Thyroid gland (tissue), 4 donors: ENCODE measurements around the gene IQSEC1. TPM values are rescaled to one million over a fixed set of nuclear protein-coding genes. Genes with fewer than 3 reads are reported as not detected.

Experiments used
- DNase-seq, 2 donors: peaks; one replicate each; pipeline ENCODE4 v3.0.0-alpha.2; 2019
- H3K27ac ChIP-seq, 3 donors: fragments of 200-600 bp; sonication (generic); 1 replicate in 2 of 3; 2 replicates in 1 of 3; pipeline ENCODE4 v1.5.1; 2016 to 2019; ENCODE audit warnings: mild to moderate bottlenecking in 1 of 3, moderate library complexity in 1 of 3
- H3K27me3 ChIP-seq: fragments of 200-600 bp; sonication (generic); one replicate; pipeline ENCODE4 v1.5.1; 2019
- H3K36me3 ChIP-seq, 2 donors: fragments of 200-600 bp; sonication (generic); one replicate each; pipeline ENCODE4 v1.5.1; 2016 to 2019
- H3K4me1 ChIP-seq, 2 donors: fragments of 200-600 bp; sonication (generic); one replicate each; pipeline ENCODE4 v1.5.1; 2017 to 2019
- H3K4me3 ChIP-seq, 3 donors: fragments of 200-600 bp; sonication (generic); replicated peaks in 1 of 3; 1 replicate in 2 of 3; 2 replicates in 1 of 3; pipeline ENCODE4 v1.5.1; 2016; ENCODE audit warnings: mild to moderate bottlenecking in 1 of 3
- H3K9me3 ChIP-seq: fragments of 200-600 bp; sonication (generic); one replicate; pipeline ENCODE4 v1.5.1; 2017
- POLR2A ChIP-seq, 2 donors: fragments of 450-650 bp; IDR thresholded peaks; one replicate each; pipeline ENCODE4 v1.6.1; 2017; ENCODE audit warnings: antibody characterized with exemption in 2 of 2, mild to moderate bottlenecking in 2 of 2, moderate library complexity in 1 of 2
- WGBS, 2 donors: methylation state at CpG; one replicate each; pipeline ENCODE4 v1.1.5; 2017; 5-methylcytosine and 5-hydroxymethylcytosine counted together
- intact Hi-C: fragments of 100-400 bp; cut with DNase I; formaldehyde crosslinking; loops from one replicate; pipeline ENCODE4 v1.15.1; 2023
- total RNA-seq, 4 donors: library from RNA; depleted of rRNA; stranded (reverse); fragments of >200 nt; gene quantifications; one replicate each; pipeline ENCODE4 v1.2.3, GENCODE V29; 2016
- TF ChIP-seq, protein P1 (sequence below), 6 experiments: fragments of 200-600 bp in 3 of 6; fragments of 450-650 bp in 3 of 6; sonication (generic) in 3 of 6; IDR thresholded peaks; one replicate each; pipeline ENCODE4 v1.5.1; 2016 to 2019; ENCODE audit warnings: antibody characterized with exemption in 6 of 6, mild to moderate bottlenecking in 2 of 6, inconsistent platforms in 1 of 6, moderate library complexity in 1 of 6

Gene IQSEC1
- total RNA-seq, 4 donors from 2014 or later: 37.1 to 48.3 (median 38.9) TPM

DNA sequence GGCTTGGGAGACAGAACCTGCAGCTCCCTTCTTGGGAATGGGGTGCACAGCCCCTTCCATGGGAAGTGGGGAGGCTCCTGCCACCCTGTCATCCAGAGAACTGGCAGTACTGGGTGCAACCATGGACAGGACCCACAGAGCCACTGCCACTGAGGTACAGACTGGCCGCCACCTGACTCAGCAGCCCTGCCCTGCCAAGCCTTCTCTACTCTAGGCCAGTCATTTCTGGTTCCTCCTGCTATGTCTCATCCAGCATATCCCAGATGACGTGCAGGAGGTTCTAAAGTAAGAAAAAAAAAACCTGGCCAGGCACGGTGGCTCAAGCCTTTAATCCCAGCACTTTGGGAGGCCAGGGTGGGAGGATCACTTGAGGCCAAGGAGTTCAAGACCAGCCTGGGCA, 155.0 kb downstream of the IQSEC1 start:
- TF ChIP-seq, protein P1, sequence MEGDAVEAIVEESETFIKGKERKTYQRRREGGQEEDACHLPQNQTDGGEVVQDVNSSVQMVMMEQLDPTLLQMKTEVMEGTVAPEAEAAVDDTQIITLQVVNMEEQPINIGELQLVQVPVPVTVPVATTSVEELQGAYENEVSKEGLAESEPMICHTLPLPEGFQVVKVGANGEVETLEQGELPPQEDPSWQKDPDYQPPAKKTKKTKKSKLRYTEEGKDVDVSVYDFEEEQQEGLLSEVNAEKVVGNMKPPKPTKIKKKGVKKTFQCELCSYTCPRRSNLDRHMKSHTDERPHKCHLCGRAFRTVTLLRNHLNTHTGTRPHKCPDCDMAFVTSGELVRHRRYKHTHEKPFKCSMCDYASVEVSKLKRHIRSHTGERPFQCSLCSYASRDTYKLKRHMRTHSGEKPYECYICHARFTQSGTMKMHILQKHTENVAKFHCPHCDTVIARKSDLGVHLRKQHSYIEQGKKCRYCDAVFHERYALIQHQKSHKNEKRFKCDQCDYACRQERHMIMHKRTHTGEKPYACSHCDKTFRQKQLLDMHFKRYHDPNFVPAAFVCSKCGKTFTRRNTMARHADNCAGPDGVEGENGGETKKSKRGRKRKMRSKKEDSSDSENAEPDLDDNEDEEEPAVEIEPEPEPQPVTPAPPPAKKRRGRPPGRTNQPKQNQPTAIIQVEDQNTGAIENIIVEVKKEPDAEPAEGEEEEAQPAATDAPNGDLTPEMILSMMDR (IDR thresholded peaks at IDR 0.05): no peak
- no peak for TF ChIP-seq POLR2A (IDR thresholded peaks at IDR 0.05)
- H3K36me3 ChIP-seq: peaks cover 16 to 20% of the 10 kb centered on the region in 2 donors
- intact Hi-C loops: no loop called here
- no peak overlapping the region for H3K27ac ChIP-seq
- peaks cover 0 to 5% of the 10 kb centered on the region in 2 donors for H3K4me1 ChIP-seq
- WGBS, 2 donors: 86 to 89% methylated on average over 3 of the region's 3 CpGs
- DNase-seq: no peak
- no peak overlapping the region for H3K4me3 ChIP-seq
- no peaks in the 10 kb centered on the region for H3K27me3 ChIP-seq
- H3K9me3 ChIP-seq: no peaks in the 10 kb centered on the region

DNA sequence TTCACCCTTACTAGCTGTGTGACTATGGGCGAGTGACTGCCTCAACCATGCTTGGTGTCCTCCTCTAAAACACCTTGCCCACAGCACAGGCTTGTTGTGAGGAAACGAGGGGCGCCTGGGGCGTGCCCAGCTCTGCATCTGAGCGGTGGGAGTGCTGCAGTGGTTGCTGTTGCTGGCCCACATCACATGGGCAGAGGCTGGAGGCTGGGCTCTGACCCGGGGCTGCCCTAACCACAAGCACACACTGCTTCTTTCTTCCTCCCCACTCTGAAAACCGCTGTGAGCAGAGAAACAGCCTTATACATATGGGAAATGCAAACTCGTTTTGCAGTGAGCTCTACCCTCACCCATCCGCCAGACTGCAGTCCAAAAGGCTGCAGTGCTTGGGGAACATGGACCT, 157.1 kb downstream of the IQSEC1 start:
- WGBS, 2 donors: 76 to 95% methylated on average over 9 of the region's 9 CpGs
- no peaks in the 10 kb centered on the region for H3K4me1 ChIP-seq
- intact Hi-C loops: no loop called here
- DNase-seq: no peak
- H3K4me3 ChIP-seq: no peak overlapping the region
- no peaks in the 10 kb centered on the region for H3K27me3 ChIP-seq
- H3K27ac ChIP-seq: no peak overlapping the region
- TF ChIP-seq, protein P1 (IDR thresholded peaks at IDR 0.05): no peak
- no peak for TF ChIP-seq POLR2A (IDR thresholded peaks at IDR 0.05)
- peaks cover 16 to 29% of the 10 kb centered on the region in 2 donors for H3K36me3 ChIP-seq
- H3K9me3 ChIP-seq: no peaks in the 10 kb centered on the region

DNA sequence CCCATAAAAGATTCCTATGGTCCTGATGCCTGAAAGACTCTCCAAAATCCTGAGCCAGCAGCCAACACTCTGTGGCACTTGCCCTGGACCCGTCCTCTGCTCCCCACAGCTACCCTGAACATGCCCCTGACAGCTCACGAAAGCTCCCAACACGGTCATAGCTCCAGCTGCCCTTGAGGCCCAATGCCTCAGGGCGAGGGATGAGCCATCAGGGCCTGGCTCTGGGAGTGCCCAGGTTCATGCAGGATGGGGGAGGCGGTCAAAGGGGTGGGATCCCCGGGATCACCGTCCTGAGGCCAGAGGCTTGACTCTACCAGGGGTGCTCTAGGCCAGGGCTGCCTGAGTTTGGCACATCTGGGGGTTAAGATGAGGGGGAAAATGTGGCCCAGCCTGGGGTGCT, 159.1 kb downstream of the IQSEC1 start:
- no peak for DNase-seq

DNA sequence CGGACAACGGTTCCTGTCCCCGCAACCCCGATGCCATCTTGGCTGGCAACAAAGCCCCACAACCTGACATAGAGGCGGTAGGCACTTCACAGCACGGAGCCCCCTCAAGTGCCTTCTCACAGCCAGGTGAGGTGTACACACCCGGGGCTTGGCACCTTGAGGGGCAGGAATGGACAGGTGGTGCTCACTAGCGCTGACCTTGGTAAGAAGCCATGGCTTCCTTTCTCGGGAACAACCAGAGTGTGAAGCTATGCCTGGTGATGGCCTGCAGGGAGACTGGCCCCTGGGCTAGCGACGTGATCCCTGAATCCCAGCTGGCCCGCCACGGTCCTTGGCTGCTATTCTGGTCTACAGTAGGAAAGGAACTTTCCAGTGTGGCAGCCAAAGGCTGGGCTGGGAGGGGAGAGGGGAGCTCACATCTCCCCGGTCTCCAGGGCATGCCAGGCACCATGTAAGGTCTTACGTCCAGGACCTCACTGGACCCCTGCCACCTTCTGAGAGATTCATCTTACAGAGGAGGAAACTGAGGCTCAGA, 161.3 kb downstream of the IQSEC1 start:
- Histone ChIP-seq H3K9me3 (no peaks in the 10 kb centered on the region), H3K4me1 (no peaks in the 10 kb centered on the region), H3K27ac (no peak overlapping the region), H3K36me3 (peaks cover 21 to 45% of the 10 kb centered on the region in 2 donors), H3K27me3 (no peaks in the 10 kb centered on the region), H3K4me3 (no peak overlapping the region)
- TF ChIP-seq POLR2A (IDR thresholded peaks at IDR 0.05): no peak
- TF ChIP-seq, protein P1 (IDR thresholded peaks at IDR 0.05): no peak
- intact Hi-C loops: no loop called here
- 89 to 100% methylated on average over 7 to 14 of the region's 15 CpGs for WGBS, 2 donors
- DNase-seq: no peak

More for the DNA sequence above, 159.1 kb downstream of the IQSEC1 start:
- Histone ChIP-seq H3K36me3 (peaks cover 7 to 32% of the 10 kb centered on the region in 2 donors), H3K27ac (no peak overlapping the region), H3K9me3 (no peaks in the 10 kb centered on the region), H3K4me1 (no peaks in the 10 kb centered on the region), H3K27me3 (no peaks in the 10 kb centered on the region), H3K4me3 (no peak overlapping the region)
- intact Hi-C loops: no loop called here
- TF ChIP-seq POLR2A (IDR thresholded peaks at IDR 0.05): no peak
- TF ChIP-seq, protein P1 (IDR thresholded peaks at IDR 0.05): no peak
- WGBS, 2 donors: 92 to 100% methylated on average over 6 to 7 of the region's 7 CpGs

DNA sequence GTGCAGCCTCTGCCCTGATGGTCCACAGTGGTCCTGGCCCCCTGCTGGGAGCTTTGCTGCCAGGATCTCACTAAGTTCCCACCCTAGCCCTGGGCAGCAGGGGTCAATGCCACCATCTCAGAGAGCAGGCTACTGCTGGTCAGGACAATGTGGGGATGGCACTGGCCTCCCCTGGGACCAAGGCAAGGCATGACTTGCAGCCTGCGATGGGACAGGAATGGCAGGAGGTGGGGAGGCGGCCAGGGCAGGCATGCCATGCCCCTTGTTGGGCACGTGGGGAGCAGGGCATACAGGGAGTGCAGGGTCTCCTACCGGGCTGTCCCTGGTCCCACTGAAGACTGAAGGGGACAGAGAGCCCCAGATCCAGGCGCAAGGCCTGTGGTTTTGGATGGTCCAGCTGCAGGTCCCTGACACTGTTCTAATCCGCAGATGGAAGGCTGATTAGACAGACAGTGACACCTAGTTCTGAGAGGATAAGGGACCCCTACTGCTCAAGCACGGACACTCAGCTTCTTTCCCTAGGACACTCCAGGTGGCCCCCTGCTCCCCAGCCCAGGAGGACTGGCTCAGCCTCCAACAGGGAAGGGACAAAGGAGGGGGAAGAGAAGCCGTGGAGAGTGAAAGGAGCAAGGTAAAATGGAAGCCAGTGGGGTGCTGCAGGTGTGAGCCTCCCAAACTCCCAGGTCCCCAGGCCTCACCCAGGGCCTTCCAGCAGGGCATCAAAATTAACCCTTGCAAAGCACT, 162.7 kb downstream of the IQSEC1 start:
- Histone ChIP-seq H3K27me3 (no peaks in the 10 kb centered on the region), H3K4me1 (no peaks in the 10 kb centered on the region), H3K27ac (no peak overlapping the region), H3K9me3 (no peaks in the 10 kb centered on the region), H3K4me3 (no peak overlapping the region), H3K36me3 (peaks cover 31 to 56% of the 10 kb centered on the region in 2 donors)
- intact Hi-C loops: no loop called here
- DNase-seq: no peak
- TF ChIP-seq POLR2A (IDR thresholded peaks at IDR 0.05): no peak
- TF ChIP-seq, protein P1 (IDR thresholded peaks at IDR 0.05): no peak
- WGBS, 2 donors: 91 to 96% methylated on average over 4 to 8 of the region's 8 CpGs
